GM19463 (cell line): ENCODE measurements around the gene MTHFD2L.
"Not testable (repeated sequence)": the region's sequence is repeated elsewhere in the genome, so short reads cannot be mapped to it uniquely, and the experiment has no call there.

Source experiments
- ATAC-seq: cut with Tn5 transposase; IDR thresholded peaks from one replicate; pipeline ENCODE4 v1.9.1; 2021; ENCODE audit warnings: mild to moderate bottlenecking, moderate library complexity; ENCODE audit not compliant: unreplicated experiment

The MTHFD2L gene

GRCh38 chr4:74157561-74158465 is at the start of gene MTHFD2L:
Gene MTHFD2L, plus strand, starts transcription at chr4:74158118. Its CDS starts 21 bp downstream, at chr4:74158139.
- ATAC-seq, result peak; percentile 98

GRCh38 chr4:74108457-74109115 is 49.3 kb upstream of the MTHFD2L start:
- ATAC-seq, result no peak

GRCh38 chr4:74109116-74109869 is 48.6 kb upstream of the MTHFD2L start:
- no peak for ATAC-seq

GRCh38 chr4:74109870-74110605 is 47.9 kb upstream of the MTHFD2L start:
- ATAC-seq, result no peak

- no peak for ATAC-seq
Observed at GRCh38 chr4:74110670-74111069, 47.2 kb upstream of the MTHFD2L start.

GRCh38 chr4:74111306-74111975 is 46.5 kb upstream of the MTHFD2L start:
- ATAC-seq, result no peak

GRCh38 chr4:74111990-74112389 is 45.9 kb upstream of the MTHFD2L start:
- no peak for ATAC-seq

- no peak for ATAC-seq
Observed at GRCh38 chr4:74112399-74113105, 45.4 kb upstream of the MTHFD2L start.

- no peak for ATAC-seq
Observed at GRCh38 chr4:74114234-74114633, 43.7 kb upstream of the MTHFD2L start.

- no peak for ATAC-seq
Observed at GRCh38 chr4:74117024-74117534, 40.8 kb upstream of the MTHFD2L start.

GRCh38 chr4:74118600-74119338 is 39.1 kb upstream of the MTHFD2L start:
- no peak for ATAC-seq

- ATAC-seq, result no peak
Observed at GRCh38 chr4:74120086-74120485, 37.8 kb upstream of the MTHFD2L start.

- no peak for ATAC-seq
Observed at GRCh38 chr4:74121643-74122579, 36.0 kb upstream of the MTHFD2L start.

- no peak for ATAC-seq
Observed at GRCh38 chr4:74123065-74123728, 34.7 kb upstream of the MTHFD2L start.

GRCh38 chr4:74125029-74125428 is 32.9 kb upstream of the MTHFD2L start:
- ATAC-seq, result no peak

GRCh38 chr4:74127745-74128144 is 30.2 kb upstream of the MTHFD2L start:
- no peak for ATAC-seq

- ATAC-seq, result not testable (repeated sequence)
Observed at GRCh38 chr4:74130843-74131242, 27.1 kb upstream of the MTHFD2L start.
